ENCODE measurements around the gene BPIFB4.

DNA sequence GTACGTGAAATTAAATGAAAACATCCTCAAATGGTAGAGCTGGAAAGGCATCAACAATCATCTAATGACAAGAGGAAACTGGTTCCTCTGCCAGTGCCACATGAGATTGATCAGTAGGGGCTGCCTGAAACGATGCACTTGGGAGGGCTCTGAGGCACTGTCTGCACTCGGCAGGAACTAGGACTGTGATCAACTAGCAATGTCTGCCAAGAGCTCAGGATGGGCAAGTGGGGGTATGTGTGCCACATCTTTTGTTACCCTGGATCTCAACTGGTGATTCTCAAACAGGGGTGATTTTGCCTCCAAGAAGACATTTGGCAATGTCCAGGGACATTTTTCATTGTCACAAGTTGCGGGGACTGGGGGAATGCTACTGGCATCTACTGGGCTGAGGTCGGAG, 46.1 kb upstream of the BPIFB4 start:
- TF ChIP-seq, protein P1, sequence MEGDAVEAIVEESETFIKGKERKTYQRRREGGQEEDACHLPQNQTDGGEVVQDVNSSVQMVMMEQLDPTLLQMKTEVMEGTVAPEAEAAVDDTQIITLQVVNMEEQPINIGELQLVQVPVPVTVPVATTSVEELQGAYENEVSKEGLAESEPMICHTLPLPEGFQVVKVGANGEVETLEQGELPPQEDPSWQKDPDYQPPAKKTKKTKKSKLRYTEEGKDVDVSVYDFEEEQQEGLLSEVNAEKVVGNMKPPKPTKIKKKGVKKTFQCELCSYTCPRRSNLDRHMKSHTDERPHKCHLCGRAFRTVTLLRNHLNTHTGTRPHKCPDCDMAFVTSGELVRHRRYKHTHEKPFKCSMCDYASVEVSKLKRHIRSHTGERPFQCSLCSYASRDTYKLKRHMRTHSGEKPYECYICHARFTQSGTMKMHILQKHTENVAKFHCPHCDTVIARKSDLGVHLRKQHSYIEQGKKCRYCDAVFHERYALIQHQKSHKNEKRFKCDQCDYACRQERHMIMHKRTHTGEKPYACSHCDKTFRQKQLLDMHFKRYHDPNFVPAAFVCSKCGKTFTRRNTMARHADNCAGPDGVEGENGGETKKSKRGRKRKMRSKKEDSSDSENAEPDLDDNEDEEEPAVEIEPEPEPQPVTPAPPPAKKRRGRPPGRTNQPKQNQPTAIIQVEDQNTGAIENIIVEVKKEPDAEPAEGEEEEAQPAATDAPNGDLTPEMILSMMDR (optimal IDR thresholded peaks at IDR 0.05 in 1 of 3, IDR thresholded peaks at IDR 0.05 in 1 of 3, conservative IDR thresholded peaks at IDR 0.05 in 1 of 3; ENCODE audit: extremely low read depth in 1 of 3, insufficient read depth in 2 of 3, low read length in 3 of 3), result no peak
- TF ChIP-seq EZH2 (IDR thresholded peaks at IDR 0.05; ENCODE audit: low read length), result no peak
